ENCODE data around the gene CTSD. TPM values are rescaled to one million over a fixed set of nuclear protein-coding genes. Genes with fewer than 3 reads are reported as not detected.

Gene CTSD
- total RNA-seq, 1 experiment from 2014 or later: 367 TPM

DNA sequence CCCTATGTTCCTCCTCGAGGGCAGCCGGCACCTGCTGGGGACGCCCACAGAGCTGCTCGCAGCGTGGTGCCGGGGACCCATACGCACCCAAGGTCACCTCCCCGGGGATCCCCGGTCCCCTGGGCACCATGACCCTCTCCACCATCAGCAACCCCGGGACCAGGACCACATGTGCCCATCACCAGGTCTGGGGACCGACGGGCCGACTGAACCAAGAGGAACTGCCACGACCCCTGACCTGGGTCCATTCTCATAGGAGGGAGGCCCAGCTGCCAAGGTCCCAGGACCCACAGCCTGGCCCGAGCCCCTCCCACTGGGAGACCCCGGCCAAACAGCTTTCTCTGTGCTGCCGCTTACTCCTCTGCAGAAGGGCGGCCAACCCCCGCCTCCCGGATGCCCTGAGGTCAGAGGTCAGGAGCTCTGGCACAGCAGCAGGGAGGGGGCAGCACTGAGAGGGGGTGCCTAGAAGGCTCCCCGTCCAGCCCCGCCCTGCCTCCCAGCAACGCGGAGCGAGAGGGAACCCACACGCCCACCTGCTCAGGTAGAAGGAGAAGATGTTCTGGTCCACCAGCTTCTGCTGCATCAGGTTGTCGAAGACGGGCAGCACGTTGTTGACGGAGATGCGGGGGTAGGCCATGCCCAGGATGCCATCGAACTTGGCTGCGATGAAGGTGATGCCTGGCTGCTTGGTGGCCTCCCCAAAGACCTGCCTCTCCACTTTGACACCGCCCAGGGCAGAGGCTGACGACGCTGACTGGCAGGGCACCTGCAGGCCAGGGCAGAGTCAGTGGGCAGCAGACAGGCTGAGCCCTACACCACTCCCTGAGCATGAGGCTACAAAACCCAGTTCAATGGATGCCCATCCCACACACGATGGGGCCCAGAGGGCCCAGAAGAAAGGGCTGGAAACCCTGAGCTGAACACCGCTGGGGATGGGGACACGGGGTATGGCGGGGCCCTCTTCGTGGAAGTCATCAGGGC is 6.6 kb downstream of the CTSD start:
- CTCF ChIA-PET: interaction anchor here (1.0 to 1.1 kb wide), 3 partner anchors 63 to 76 kb away, joined by 3 to 8 read pairs (median 5); no protein-coding TSS in a partner anchor
- Mint-ChIP-seq H3K27ac (ENCODE audit: low read depth, unreplicated experiment) (no peak overlapping the region), H3K4me1 (ENCODE audit: insufficient read depth, unreplicated experiment) (peaks cover 5% of the 10 kb centered on the region), H3K27me3 (ENCODE audit: insufficient read depth, unreplicated experiment) (no peaks in the 10 kb centered on the region), H3K4me3 (ENCODE audit: unreplicated experiment) (no peak overlapping the region), H3K9me3 (ENCODE audit: unreplicated experiment) (no peaks in the 10 kb centered on the region), H3K36me3 (ENCODE audit: insufficient read depth, unreplicated experiment) (peaks cover 57% of the 10 kb centered on the region)
- TF ChIP-seq, protein P1, sequence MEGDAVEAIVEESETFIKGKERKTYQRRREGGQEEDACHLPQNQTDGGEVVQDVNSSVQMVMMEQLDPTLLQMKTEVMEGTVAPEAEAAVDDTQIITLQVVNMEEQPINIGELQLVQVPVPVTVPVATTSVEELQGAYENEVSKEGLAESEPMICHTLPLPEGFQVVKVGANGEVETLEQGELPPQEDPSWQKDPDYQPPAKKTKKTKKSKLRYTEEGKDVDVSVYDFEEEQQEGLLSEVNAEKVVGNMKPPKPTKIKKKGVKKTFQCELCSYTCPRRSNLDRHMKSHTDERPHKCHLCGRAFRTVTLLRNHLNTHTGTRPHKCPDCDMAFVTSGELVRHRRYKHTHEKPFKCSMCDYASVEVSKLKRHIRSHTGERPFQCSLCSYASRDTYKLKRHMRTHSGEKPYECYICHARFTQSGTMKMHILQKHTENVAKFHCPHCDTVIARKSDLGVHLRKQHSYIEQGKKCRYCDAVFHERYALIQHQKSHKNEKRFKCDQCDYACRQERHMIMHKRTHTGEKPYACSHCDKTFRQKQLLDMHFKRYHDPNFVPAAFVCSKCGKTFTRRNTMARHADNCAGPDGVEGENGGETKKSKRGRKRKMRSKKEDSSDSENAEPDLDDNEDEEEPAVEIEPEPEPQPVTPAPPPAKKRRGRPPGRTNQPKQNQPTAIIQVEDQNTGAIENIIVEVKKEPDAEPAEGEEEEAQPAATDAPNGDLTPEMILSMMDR (IDR thresholded peaks at IDR 0.05; ENCODE audit: unreplicated experiment): no peak
- no peak for DNase-seq (ENCODE audit: unreplicated experiment)
- POLR2A ChIA-PET: interaction anchor here (1.1 to 1.5 kb wide), 2 partner anchors 9 to 14 kb away, joined by 3 read pairs; no protein-coding TSS in a partner anchor
- intact Hi-C loops (cut with micrococcal nuclease): no loop called here
- no TSS peak for BruUV-seq (replicated peaks)

DNA sequence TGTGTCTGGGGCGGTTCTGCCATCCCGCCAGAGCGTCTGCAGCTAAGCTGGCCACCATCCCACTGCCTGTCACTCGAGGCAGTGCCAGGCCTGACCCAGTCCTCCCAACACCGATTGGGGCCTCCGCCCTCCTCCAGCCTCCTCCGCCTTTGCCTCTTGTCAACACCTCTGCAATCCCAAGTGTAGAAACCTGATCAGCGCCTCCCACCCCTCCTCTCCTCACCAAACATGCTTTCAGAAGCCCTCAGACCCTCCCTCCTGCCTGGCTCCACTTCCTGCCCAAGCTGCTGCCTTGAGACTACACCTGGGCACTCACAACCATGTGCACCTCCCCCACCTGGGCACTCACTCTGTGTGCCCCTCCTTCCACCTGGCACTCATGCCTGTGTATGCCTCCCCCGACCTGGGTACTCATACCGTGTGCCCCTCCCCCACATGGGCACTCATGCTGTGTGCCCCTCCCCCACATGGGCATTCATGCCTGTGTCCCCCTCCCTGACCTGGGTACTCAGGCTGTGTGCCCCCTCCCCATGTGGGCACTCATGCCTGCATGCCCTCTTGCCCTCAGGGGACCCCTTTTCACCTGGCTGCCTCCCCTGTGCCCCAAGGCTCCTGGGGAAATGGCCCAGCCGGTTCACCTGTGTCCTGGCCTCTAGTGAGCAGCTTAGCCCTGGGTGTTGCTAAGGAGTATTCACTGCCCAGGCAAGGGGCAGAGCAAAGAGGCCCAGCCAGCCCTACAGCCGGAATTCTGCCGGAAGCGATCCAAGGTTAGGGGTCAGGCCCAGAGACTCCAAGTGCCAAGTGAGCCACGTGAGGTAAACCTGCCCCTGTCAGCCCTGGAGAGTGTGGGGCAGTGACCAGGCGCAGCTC is 7.8 kb downstream of the CTSD start:
- CTCF ChIA-PET: interaction anchor here (1.0 to 1.1 kb wide), 2 partner anchors 61 to 77 kb away, joined by 3 to 5 read pairs; no protein-coding TSS in a partner anchor
- H3K9me3 Mint-ChIP-seq (ENCODE audit: unreplicated experiment): no peaks in the 10 kb centered on the region
- H3K27ac Mint-ChIP-seq (ENCODE audit: low read depth, unreplicated experiment): no peak overlapping the region
- intact Hi-C loops (cut with micrococcal nuclease): no loop called here
- no peak for DNase-seq (ENCODE audit: unreplicated experiment)
- BruUV-seq (replicated peaks): no TSS peak
- H3K27me3 Mint-ChIP-seq (ENCODE audit: insufficient read depth, unreplicated experiment): no peaks in the 10 kb centered on the region
- H3K4me3 Mint-ChIP-seq (ENCODE audit: unreplicated experiment): no peak overlapping the region
- H3K4me1 Mint-ChIP-seq (ENCODE audit: insufficient read depth, unreplicated experiment): no peaks in the 10 kb centered on the region
- POLR2A ChIA-PET: interaction anchor here (0.9 to 1.1 kb wide), 4 partner anchors 8 to 87 kb away, joined by 3 to 5 read pairs (median 3); partner anchors contain the start of gene CTSD
- H3K36me3 Mint-ChIP-seq (ENCODE audit: insufficient read depth, unreplicated experiment): peaks cover 58% of the 10 kb centered on the region
- TF ChIP-seq, protein P1 (IDR thresholded peaks at IDR 0.05; ENCODE audit: unreplicated experiment): no peak

DNA sequence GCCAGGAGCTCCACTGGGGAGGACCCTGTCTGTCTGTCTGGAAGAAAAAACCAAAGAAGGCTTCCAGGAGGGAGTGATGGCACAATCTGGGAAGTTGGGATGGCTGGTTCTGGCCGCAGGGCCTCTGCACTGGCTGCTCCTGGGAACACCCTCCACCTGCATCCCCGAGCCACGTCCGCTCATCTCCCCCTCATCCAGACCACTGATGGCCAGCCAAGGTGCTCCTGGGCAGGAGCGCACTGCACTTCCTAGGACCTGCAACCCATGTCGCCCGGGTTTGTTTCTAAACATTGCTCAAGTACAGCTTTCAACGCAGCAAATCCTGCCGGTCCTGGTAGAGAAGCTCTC is 8.4 kb downstream of the CTSD start:
- no peak for DNase-seq (ENCODE audit: unreplicated experiment)
- Mint-ChIP-seq H3K4me1 (ENCODE audit: insufficient read depth, unreplicated experiment) (peaks cover 4% of the 10 kb centered on the region), H3K4me3 (ENCODE audit: unreplicated experiment) (no peak overlapping the region), H3K9me3 (ENCODE audit: unreplicated experiment) (no peaks in the 10 kb centered on the region), H3K36me3 (ENCODE audit: insufficient read depth, unreplicated experiment) (peaks cover 60% of the 10 kb centered on the region), H3K27ac (ENCODE audit: low read depth, unreplicated experiment) (no peak overlapping the region), H3K27me3 (ENCODE audit: insufficient read depth, unreplicated experiment) (no peaks in the 10 kb centered on the region)
- TF ChIP-seq, protein P1 (IDR thresholded peaks at IDR 0.05; ENCODE audit: unreplicated experiment): no peak
- POLR2A ChIA-PET: interaction anchor here (0.6 to 1.3 kb wide), 5 partner anchors 9 to 496 kb away, joined by 3 to 5 read pairs (median 3); partner anchors contain the start of gene CTSD
- CTCF ChIA-PET: interaction anchor here (1.6 kb wide), 1 partner anchor 77 kb away, joined by 6 read pairs; no protein-coding TSS in a partner anchor
- no TSS peak for BruUV-seq (replicated peaks)
- intact Hi-C loops (cut with micrococcal nuclease): no loop called here
